CD14-positive monocyte (primary cell): ENCODE results near the gene MYADML2. TPM values are rescaled to one million over a fixed set of nuclear protein-coding genes. Genes with fewer than 3 reads are reported as not detected.

Experiments used
- DNase-seq, 3 donors: peaks; one replicate each; pipeline ENCODE4 v3.0.0-alpha.2; 2011 to 2022
- H2AFZ ChIP-seq: 2 replicates; pipeline ENCODE4 v1.6.0; 2012; ENCODE audit warnings: mild to moderate bottlenecking, low read depth, low read length, inconsistent platforms; ENCODE audit not compliant: insufficient read depth, poor library complexity, severe bottlenecking
- H3K27ac ChIP-seq, 2 donors: 1 replicate in 1 of 2; 2 replicates in 1 of 2; pipeline ENCODE4 v1.5.1; 2012 to 2013; ENCODE audit warnings: low read length in 2 of 2, control low read depth in 1 of 2, inconsistent platforms in 1 of 2, low read depth in 1 of 2, mild to moderate bottlenecking in 1 of 2
- H3K27me3 ChIP-seq, 2 donors: one replicate each; pipeline versions ENCODE4 v1.6.0 to v1.6.1; 2011 to 2013; ENCODE audit warnings: low read length in 2 of 2; ENCODE audit not compliant: control insufficient read depth in 2 of 2, insufficient read depth in 2 of 2
- H3K36me3 ChIP-seq, 2 donors: replicated peaks in 1 of 2; 1 replicate in 1 of 2; 2 replicates in 1 of 2; pipeline versions ENCODE4 v1.5.1 to v1.6.1; 2012 to 2013; ENCODE audit warnings: low read length in 2 of 2, control low read depth in 1 of 2, inconsistent platforms in 1 of 2, mild to moderate bottlenecking in 1 of 2; ENCODE audit not compliant: insufficient read depth in 2 of 2, control insufficient read depth in 1 of 2
- H3K4me1 ChIP-seq, 2 donors: 1 replicate in 1 of 2; 2 replicates in 1 of 2; pipeline versions ENCODE4 v1.5.1 to v1.6.1; 2012 to 2013; ENCODE audit warnings: low read length in 2 of 2, control low read depth in 1 of 2, inconsistent platforms in 1 of 2, mild to moderate bottlenecking in 1 of 2, moderate library complexity in 1 of 2; ENCODE audit not compliant: insufficient read depth in 2 of 2, control insufficient read depth in 1 of 2
- H3K4me2 ChIP-seq: replicated peaks from 2 replicates; pipeline ENCODE3; 2012; ENCODE audit warnings: low read length, moderate library complexity, mild to moderate bottlenecking; ENCODE audit not compliant: poor library complexity, severe bottlenecking; ENCODE audit errors: extremely low read depth
- H3K4me3 ChIP-seq, 3 experiments: fragments of 200-600 bp in 1 of 3; sonication (generic) in 1 of 3; replicated peaks in 1 of 3; 1 replicate in 2 of 3; 2 replicates in 1 of 3; pipeline ENCODE4 v1.5.1; 2011 to 2013; ENCODE audit warnings: low read length in 3 of 3, mild to moderate bottlenecking in 3 of 3, control low read depth in 2 of 3, low read depth in 2 of 3, inconsistent platforms in 1 of 3, moderate library complexity in 1 of 3
- H3K79me2 ChIP-seq: 2 replicates; pipeline ENCODE4 v1.6.0; 2012; ENCODE audit warnings: mild to moderate bottlenecking, control low read depth, inconsistent platforms, low read length, moderate library complexity; ENCODE audit not compliant: insufficient read depth
- H3K9ac ChIP-seq: 2 replicates; pipeline ENCODE4 v1.6.0; 2017; ENCODE audit warnings: low read length, mild to moderate bottlenecking; ENCODE audit not compliant: insufficient read depth, poor library complexity, severe bottlenecking
- H3K9me3 ChIP-seq, 2 donors: replicated peaks in 1 of 2; 1 replicate in 1 of 2; 2 replicates in 1 of 2; pipeline versions ENCODE4 v1.5.1 to v1.6.1; 2012 to 2013; ENCODE audit warnings: low read length in 2 of 2, control low read depth in 1 of 2; ENCODE audit not compliant: control insufficient read depth in 1 of 2, insufficient read depth in 1 of 2
- H4K20me1 ChIP-seq: 2 replicates; pipeline ENCODE4 v1.6.0; 2012; ENCODE audit warnings: mild to moderate bottlenecking, low read length, control low read depth, moderate library complexity; ENCODE audit not compliant: insufficient read depth
- H3K27ac Mint-ChIP-seq, 7 donors: one replicate each; pipeline ENCODE4 v1.8.0; 2020; ENCODE audit warnings: mild to moderate bottlenecking in 7 of 7, mixed read lengths in 7 of 7, moderate library complexity in 6 of 7, inconsistent platforms in 2 of 7
- H3K27me3 Mint-ChIP-seq, 3 donors: one replicate each; pipeline ENCODE4 v1.8.0; 2021 to 2022; ENCODE audit warnings: low read depth in 3 of 3, mild to moderate bottlenecking in 3 of 3, mixed read lengths in 3 of 3, moderate library complexity in 3 of 3, inconsistent platforms in 1 of 3
- H3K36me3 Mint-ChIP-seq, 2 donors: one replicate each; pipeline ENCODE4 v1.8.0; 2020; ENCODE audit warnings: mixed read lengths in 2 of 2, inconsistent platforms in 1 of 2, mild to moderate bottlenecking in 1 of 2
- H3K4me1 Mint-ChIP-seq: one replicate; pipeline ENCODE4 v1.8.0; 2020; ENCODE audit warnings: mild to moderate bottlenecking, mixed read lengths
- H3K4me3 Mint-ChIP-seq, 2 donors: one replicate each; pipeline ENCODE4 v1.8.0; 2020; ENCODE audit warnings: mild to moderate bottlenecking in 2 of 2, mixed read lengths in 2 of 2, moderate library complexity in 1 of 2
- H3K9me3 Mint-ChIP-seq, 7 donors: one replicate each; pipeline ENCODE4 v1.8.0; 2020 to 2022; ENCODE audit warnings: mixed read lengths in 7 of 7, mild to moderate bottlenecking in 6 of 7, moderate library complexity in 6 of 7, inconsistent platforms in 2 of 7
- CTCF ChIP-seq: fragments of 200-600 bp; IDR thresholded peaks from one replicate; pipeline ENCODE4 v1.8.0; 2022; ENCODE audit warnings: antibody characterized with exemption, mild to moderate bottlenecking
- WGBS: methylation state at CpG from one replicate; pipeline ENCODE4 v1.1.5; 2013; ENCODE audit warnings: missing lambda C conversion rate; ENCODE audit not compliant: insufficient coverage; 5-methylcytosine and 5-hydroxymethylcytosine counted together
- intact Hi-C, 2 donors: fragments of 100-400 bp; cut with micrococcal nuclease; formaldehyde crosslinking; loops; one replicate each; pipeline versions ENCODE4 v1.15.0 to v1.15.1; 2023
- polyA plus RNA-seq, 3 donors: library from polyadenylated mRNA; depleted of rRNA in 1 of 3; unstranded in 2 of 3; stranded (reverse) in 1 of 3; fragments of 300-500 nt in 2 of 3; fragments of >200 nt in 1 of 3; fragmentation: Illumina TruSeq in 2 of 3; gene quantifications; 1 replicate in 2 of 3; 2 replicates in 1 of 3; pipeline ENCODE4 v1.2.3, GENCODE V29; 2012 to 2021

The MYADML2 gene
- polyA plus RNA-seq, 3 donors: not detected

- Histone ChIP-seq H3K79me2 (peaks cover 12% of the 10 kb centered on the region), H3K36me3 (peaks cover 3 to 9% of the 10 kb centered on the region in 2 donors), H3K27ac (no peak overlapping the region), H3K9ac (no peak overlapping the region), H3K4me2 (peak overlapping the region; percentile 92), H3K9me3 (peaks cover under 1 to 1% of the 10 kb centered on the region in 2 donors), H3K4me1 (peaks cover 24 to 30% of the 10 kb centered on the region in 2 donors), H4K20me1 (no peaks in the 10 kb centered on the region), H3K27me3 (no peaks in the 10 kb centered on the region), H2AFZ (no peak overlapping the region), H3K4me3 (peak overlapping the region in 2 of 3 experiments; percentile 73 to 80)
- Mint-ChIP-seq H3K4me3 (peak overlapping the region; percentile 75 to 80), H3K9me3 (peaks cover 0 to 6% (median under 1%) of the 10 kb centered on the region in 7 donors), H3K27ac (peak overlapping the region in 1 of 7 donors; percentile 50), H3K27me3 (peaks cover 2 to 7% (median 5%) of the 10 kb centered on the region in 3 donors), H3K4me1 (peaks cover 38% of the 10 kb centered on the region), H3K36me3 (peaks cover 18 to 38% of the 10 kb centered on the region in 2 donors)
- no peak for TF ChIP-seq CTCF
- DNase-seq: no peak
- intact Hi-C loops: loop anchor here (5.0 kb wide), 2 partner anchors 44 to 51 kb away; partner anchors contain the start of genes CENPX (in 1 of the 2), LRRC45 (in 1 of the 2) and MAFG (in 1 of the 2)
- WGBS: 96% methylated on average over 20 of the region's 27 CpGs
Measured at GRCh38 chr17:81978524-81979298, 31.7 kb upstream of the MYADML2 start.

DNA sequence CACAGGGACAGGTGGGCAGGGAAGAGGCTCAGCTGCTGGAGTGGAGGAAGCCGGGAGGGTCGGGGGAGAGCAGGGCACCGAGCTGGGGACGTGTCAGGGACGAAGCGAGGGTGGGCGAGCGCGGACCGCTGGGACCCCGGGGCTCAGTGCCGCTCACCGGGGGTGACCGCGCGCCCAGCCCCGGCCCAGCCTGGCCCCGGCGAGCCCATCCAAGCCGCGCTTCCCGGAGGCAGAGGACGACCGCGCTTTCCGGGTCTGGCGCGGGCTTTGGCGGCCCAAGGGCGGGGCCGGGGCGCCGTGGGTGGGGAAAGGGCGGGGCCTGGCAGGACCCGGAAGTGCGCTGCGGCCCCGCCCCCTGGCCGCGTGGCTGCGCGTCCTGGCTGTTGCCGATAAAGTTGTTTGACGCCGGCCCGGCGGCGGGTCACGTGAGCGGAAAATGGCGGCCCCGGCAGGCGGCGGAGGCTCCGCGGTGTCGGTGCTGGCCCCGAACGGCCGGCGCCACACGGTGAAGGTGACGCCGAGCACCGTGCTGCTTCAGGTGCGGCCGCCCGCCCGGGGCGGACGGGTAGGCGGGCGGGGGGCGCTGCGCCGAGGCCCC, 30.3 kb upstream of the MYADML2 start, which contains the start of gene ASPSCR1:
ASPSCR1 (plus strand) TSS at position 419 of the 598 bp plus-strand sequence; CDS start at position 437, 18 bp downstream.
- DNase-seq: peak; percentile 88 to 91 (median 89)
- TF ChIP-seq CTCF: no peak
- Mint-ChIP-seq H3K9me3 (peaks cover 0 to 16% (median 11%) of the 10 kb centered on the region in 7 donors), H3K4me1 (peaks cover 34% of the 10 kb centered on the region), H3K36me3 (peaks cover 12 to 25% of the 10 kb centered on the region in 2 donors), H3K27me3 (peaks cover 5 to 7% (median 6%) of the 10 kb centered on the region in 3 donors), H3K27ac (peak within 1 kb of the TSS; percentile 87 to 97 (median 91)), H3K4me3 (peak within 1 kb of the TSS; percentile 95 to 98)
- Histone ChIP-seq H3K36me3 (peaks cover 3 to 9% of the 10 kb centered on the region in 2 donors), H3K9ac (peak within 1 kb of the TSS; percentile 93), H3K27me3 (no peaks in the 10 kb centered on the region), H3K27ac (peak within 1 kb of the TSS; percentile 64 to 90), H3K4me3 (peak within 1 kb of the TSS; percentile 55 to 80 (median 75)), H2AFZ (peak within 1 kb of the TSS; percentile 94), H4K20me1 (no peaks in the 10 kb centered on the region), H3K4me1 (peaks cover 20 to 24% of the 10 kb centered on the region in 2 donors), H3K4me2 (peak within 1 kb of the TSS; percentile 92), H3K79me2 (peaks cover 12% of the 10 kb centered on the region), H3K9me3 (peaks cover 6 to 9% of the 10 kb centered on the region in 2 donors)
- WGBS: under 1% methylated on average over 76 of the region's 76 CpGs
- intact Hi-C loops: loop anchor here (1.0 to 5.0 kb wide), 3 partner anchors 45 to 50 kb away; partner anchors contain the start of genes LRRC45 (in 2 of the 2), CENPX (in 1 of the 2) and MAFG (in 1 of the 2)
